K562 (cell line): ENCODE data around the gene LAPTM4A. TPM values are rescaled to one million over a fixed set of nuclear protein-coding genes. Genes with fewer than 3 reads are reported as not detected.

Source experiments
- ATAC-seq: fragments of 200-7000 bp; cut with Tn5 transposase; 3 replicates; pipeline ENCODE4 v1.9.1; 2020; ENCODE audit warnings: moderate library complexity
- BruUV-seq: library from RNA; stranded (reverse); fragments of 400-500 nt; replicated peaks from 2 replicates; lab custom pipeline; 2021; lab: Mats Ljungman, UMichigan
- CTCF ChIA-PET: fragments of 300-600 bp; formaldehyde crosslinking; extraction: SDS; loops from one replicate; lab custom pipeline; 2021; ENCODE audit warnings: low intra/inter-chr PET ratio; lab: Yijun Ruan, JAX
- POLR2A ChIA-PET: fragments of 300-600, 350-650 bp; sonication (Branson Sonifier 250); formaldehyde crosslinking; extraction: SDS; loops from one replicate; lab custom pipeline; 2021; ENCODE audit warnings: antibody characterized with exemption, inconsistent platforms; lab: Yijun Ruan, JAX
- DNase-seq, 4 experiments: peaks; one replicate each; pipeline versions ENCODE4 v3.0.0 to v3.0.0-alpha.2; 2011 to 2018; ENCODE audit warnings: low spot score in 3 of 4, mixed read lengths in 3 of 4; ENCODE audit errors: extremely low read depth in 1 of 4
- FAIRE-seq: peaks from 2 replicates; lab custom pipeline; 2011; peaks lifted over from hg19 to GRCh38; lab: Jason Lieb, UNC
- H2AFZ ChIP-seq: 2 replicates; pipeline ENCODE4 v1.6.0; 2011; ENCODE audit warnings: low read depth, low read length, control low read depth, inconsistent platforms
- H3K27ac ChIP-seq: fragments of 200-600 bp; 3 replicates; pipeline ENCODE4 v1.8.0; 2011; ENCODE audit warnings: low read depth, mild to moderate bottlenecking, control low read depth, inconsistent platforms, low read length, moderate library complexity, mixed read lengths; ENCODE audit errors: extremely low read depth
- H3K27me3 ChIP-seq, 2 experiments: fragments of 300-600 bp in 1 of 2; 2 replicates in 1 of 2; 3 replicates in 1 of 2; pipeline versions ENCODE4 v1.6.0 to v1.8.0; 2011; ENCODE audit warnings: inconsistent platforms in 2 of 2, low read length in 2 of 2, mild to moderate bottlenecking in 1 of 2, mixed read lengths in 1 of 2, moderate library complexity in 1 of 2; ENCODE audit not compliant: control insufficient read depth in 2 of 2, insufficient read depth in 2 of 2
- H3K36me3 ChIP-seq: fragments of 300-600 bp; 3 replicates; pipeline ENCODE4 v1.8.0; 2011; ENCODE audit warnings: mild to moderate bottlenecking, low read length, inconsistent platforms; ENCODE audit not compliant: control insufficient read depth, insufficient read depth
- H3K4me1 ChIP-seq, 2 experiments: fragments of 200-600 bp in 1 of 2; replicated peaks in 1 of 2; 2 replicates in 1 of 2; 3 replicates in 1 of 2; pipeline versions ENCODE4 v1.5.1 to v1.8.0; 2011; ENCODE audit warnings: inconsistent platforms in 2 of 2, low read length in 2 of 2, mild to moderate bottlenecking in 1 of 2, mixed read lengths in 1 of 2, moderate library complexity in 1 of 2; ENCODE audit not compliant: control insufficient read depth in 2 of 2, insufficient read depth in 2 of 2
- H3K4me2 ChIP-seq: 2 replicates; pipeline ENCODE4 v1.6.1; 2011; ENCODE audit warnings: low read length, control low read depth, inconsistent platforms, mixed read lengths; ENCODE audit not compliant: insufficient read depth
- H3K4me3 ChIP-seq: fragments of 200-600 bp; sonication (generic), shearing (Covaris generic); 2 replicates; pipeline ENCODE4 v1.5.1; 2016; ENCODE audit warnings: control low read depth, inconsistent platforms
- H3K79me2 ChIP-seq: fragments of 200-600 bp; 3 replicates; pipeline ENCODE4 v1.8.0; 2011; ENCODE audit warnings: low read length, inconsistent platforms; ENCODE audit not compliant: control insufficient read depth, insufficient read depth
- H3K9ac ChIP-seq, 2 experiments: 2 replicates each; pipeline versions ENCODE4 v1.6.0 to v1.6.1; 2011; ENCODE audit warnings: low read depth in 2 of 2, low read length in 2 of 2, control low read depth in 1 of 2, inconsistent platforms in 1 of 2, mild to moderate bottlenecking in 1 of 2, mixed read lengths in 1 of 2; ENCODE audit not compliant: insufficient read depth in 1 of 2
- H3K9me1 ChIP-seq: one replicate; pipeline ENCODE4 v1.6.0; 2011; ENCODE audit warnings: inconsistent platforms, mild to moderate bottlenecking, low read length, moderate library complexity; ENCODE audit not compliant: control insufficient read depth, insufficient read depth
- H3K9me3 ChIP-seq: replicated peaks from 2 replicates; pipeline ENCODE4 v1.5.1; 2011; ENCODE audit warnings: low read depth, low read length, inconsistent platforms; ENCODE audit not compliant: control insufficient read depth, insufficient read depth
- H4K20me1 ChIP-seq: replicated peaks from 2 replicates; pipeline ENCODE4 v1.6.1; 2011; ENCODE audit warnings: low read length, inconsistent platforms, mixed read lengths; ENCODE audit not compliant: control insufficient read depth, insufficient read depth
- CEBPB ChIP-seq: fragments of 450-650 bp; IDR thresholded peaks from 2 replicates; pipeline ENCODE4 v1.6.1; 2016; ENCODE audit warnings: missing genetic modification characterization, missing compliant biosample characterization
- CEBPG ChIP-seq, 3 experiments: fragments of 200-800 bp in 1 of 3; sonication (Bioruptor generic) in 1 of 3; sonication (generic) in 1 of 3; formaldehyde crosslinking in 1 of 3; IDR thresholded peaks in 2 of 3; conservative IDR thresholded peaks in 1 of 3; 2 replicates each; pipeline versions ENCODE4 v1.6.1 to v1.8.0; 2016 to 2022; ENCODE audit warnings: missing compliant biosample characterization in 2 of 3, missing genetic modification characterization in 2 of 3, mild to moderate bottlenecking in 1 of 3, missing genetic modification reagents in 1 of 3
- RBFOX2 ChIP-seq: fragments of 200-400 bp; formaldehyde crosslinking; IDR thresholded peaks from 2 replicates; pipeline ENCODE4 v1.6.1; 2017; ENCODE audit warnings: low read depth, mild to moderate bottlenecking, low read length, moderate library complexity
- TRIM28 ChIP-seq: fragments of 450-650 bp; IDR thresholded peaks from 2 replicates; pipeline ENCODE4 v1.6.1; 2017
- ZFP36 ChIP-seq: fragments of 150-350 bp; IDR thresholded peaks from 2 replicates; pipeline ENCODE4 v1.6.1; 2018; ENCODE audit warnings: low read length, low read depth; ENCODE audit not compliant: partially characterized antibody
- ZNF79 ChIP-seq: fragments of 250-450 bp; sonication (Bioruptor Pico); IDR thresholded peaks from 2 replicates; pipeline ENCODE4 v1.4.0; 2020; ENCODE audit warnings: low read depth, mild to moderate bottlenecking, moderate library complexity
- WGBS: fragments of 100-300 bp; shearing (Covaris generic); methylation state at CpG from one replicate; pipeline ENCODE4 v1.1.6; 2016; ENCODE audit warnings: low coverage, mixed read lengths; ENCODE audit not compliant: insufficient coverage; ENCODE audit errors: missing lambda C conversion rate; 5-methylcytosine and 5-hydroxymethylcytosine counted together
- in situ Hi-C: fragments of 300-500 bp; cut with MboI; formaldehyde crosslinking; loops from 4 replicates; pipeline ENCODE4 v1.15.0; 2018; ENCODE audit warnings: inconsistent platforms, mixed read lengths
- intact Hi-C: fragments of 100-400 bp; cut with micrococcal nuclease; formaldehyde crosslinking; loops from 2 replicates; pipeline ENCODE4 v1.14.2; 2022
- polyA plus RNA-seq, 8 experiments: library from polyadenylated mRNA; depleted of rRNA in 4 of 8; stranded (reverse) in 5 of 8; unstranded in 3 of 8; fragments of >200 nt; fragmentation: Nextera tagmentation in 2 of 8; fragmentation: Illumina TruSeq in 1 of 8; extraction: Ambion mirVana in 2 of 8; extraction: Trizol in 1 of 8; gene quantifications; 2 replicates each; pipeline versions ENCODE4 v1.2.1 to v1.2.3, GENCODE V29; 2011 to 2014; ENCODE audit warnings: inconsistent platforms in 1 of 8, missing spikeins in 1 of 8
- total RNA-seq, 7 experiments: library from RNA; depleted of rRNA in 6 of 7; stranded (reverse); fragments of >200 nt in 6 of 7; fragmentation: Illumina TruSeq in 2 of 7; extraction: Trizol in 2 of 7; gene quantifications; 2 replicates each; pipeline versions ENCODE4 v1.2.1 to v1.2.3, GENCODE V29; 2011 to 2021; ENCODE audit warnings: low replicate concordance in 1 of 7
- TF ChIP-seq, protein P1 (sequence below): fragments of 450-650 bp; IDR thresholded peaks from 2 replicates; pipeline ENCODE4 v1.6.1; 2018; ENCODE audit warnings: mild to moderate bottlenecking, low read depth; ENCODE audit not compliant: partially characterized antibody
- TF ChIP-seq, protein P2 (sequence below), 2 experiments: fragments of 450-650 bp in 1 of 2; sonication (generic) in 1 of 2; formaldehyde crosslinking in 1 of 2; IDR thresholded peaks in 1 of 2; conservative IDR thresholded peaks in 1 of 2; 2 replicates each; pipeline versions ENCODE4 v1.6.1 to v1.8.1; 2016 to 2023; ENCODE audit warnings: mild to moderate bottlenecking in 2 of 2, moderate library complexity in 2 of 2, inconsistent platforms in 1 of 2, missing genetic modification reagents in 1 of 2

The LAPTM4A gene
- total and polyA plus RNA-seq, 9 of the 15 experiments (the other 6 are each of a cell fraction or from before 2014, with no cell fraction given), result 13.4 to 157 (median 50.1) TPM

DNA sequence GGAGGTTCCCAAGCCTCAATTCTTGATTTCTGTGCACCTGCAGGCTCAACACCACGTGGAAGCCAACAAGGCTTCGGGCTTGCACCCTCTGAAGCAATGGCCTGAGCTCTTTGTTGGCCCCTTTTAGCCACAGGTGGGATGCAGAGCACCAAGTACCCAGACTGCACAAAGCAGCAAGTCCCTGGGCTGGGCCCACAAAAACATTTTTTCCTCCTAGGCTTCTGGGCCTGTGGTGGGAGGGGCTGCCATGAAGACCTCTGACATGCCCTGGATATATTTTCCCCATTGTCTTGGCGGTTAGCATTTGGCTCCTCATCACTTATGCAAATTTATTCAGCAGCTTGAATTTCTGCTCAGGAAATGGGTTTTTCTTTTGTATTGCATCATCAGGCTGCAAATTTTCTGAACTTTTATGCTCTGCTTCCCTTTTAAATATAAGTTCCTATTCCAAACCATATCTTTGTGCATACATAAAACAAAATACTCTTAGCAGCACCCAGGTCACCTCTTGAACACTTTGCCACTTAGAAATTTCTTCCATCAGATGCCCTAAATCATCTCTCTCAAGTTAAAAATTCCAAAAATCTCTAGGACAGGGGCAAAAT lies 29.9 kb downstream of the LAPTM4A start:
- no peak for FAIRE-seq
- no peak overlapping the region for H3K4me2 ChIP-seq
- no peaks in the 10 kb centered on the region for H4K20me1 ChIP-seq
- H3K9me3 ChIP-seq, result no peaks in the 10 kb centered on the region; the same call in 1 of the 2 replicates
- H2AFZ ChIP-seq, result no peak overlapping the region
- no peak overlapping the region for H3K27ac ChIP-seq
- in situ Hi-C loops (no loop called here), intact Hi-C loops (no loop called here)
- DNase-seq, result no peak
- TF ChIP-seq, protein P1, sequence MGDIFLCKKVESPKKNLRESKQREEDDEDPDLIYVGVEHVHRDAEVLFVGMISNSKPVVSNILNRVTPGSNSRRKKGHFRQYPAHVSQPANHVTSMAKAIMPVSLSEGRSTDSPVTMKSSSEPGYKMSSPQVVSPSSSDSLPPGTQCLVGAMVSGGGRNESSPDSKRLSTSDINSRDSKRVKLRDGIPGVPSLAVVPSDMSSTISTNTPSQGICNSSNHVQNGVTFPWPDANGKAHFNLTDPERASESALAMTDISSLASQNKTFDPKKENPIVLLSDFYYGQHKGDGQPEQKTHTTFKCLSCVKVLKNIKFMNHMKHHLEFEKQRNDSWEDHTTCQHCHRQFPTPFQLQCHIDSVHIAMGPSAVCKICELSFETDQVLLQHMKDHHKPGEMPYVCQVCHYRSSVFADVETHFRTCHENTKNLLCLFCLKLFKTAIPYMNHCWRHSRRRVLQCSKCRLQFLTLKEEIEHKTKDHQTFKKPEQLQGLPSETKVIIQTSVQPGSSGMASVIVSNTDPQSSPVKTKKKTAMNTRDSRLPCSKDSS, result peak; percentile 38
- TF ChIP-seq, protein P2, sequence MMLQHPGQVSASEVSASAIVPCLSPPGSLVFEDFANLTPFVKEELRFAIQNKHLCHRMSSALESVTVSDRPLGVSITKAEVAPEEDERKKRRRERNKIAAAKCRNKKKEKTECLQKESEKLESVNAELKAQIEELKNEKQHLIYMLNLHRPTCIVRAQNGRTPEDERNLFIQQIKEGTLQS (IDR thresholded peaks at IDR 0.05), result peak; percentile 66
- TF ChIP-seq, protein P2 (CRISPR knock-in tag; conservative IDR thresholded peaks at IDR 0.05), result no peak
- TF ChIP-seq CEBPB (tag) (peak; percentile 37; the same call in 1 of the 2 replicates), CEBPG (CRISPR knock-in tag; IDR thresholded peaks at IDR 0.05) (no peak), CEBPG (tag; conservative IDR thresholded peaks at IDR 0.05 in 1 of 2, IDR thresholded peaks at IDR 0.05 in 1 of 2) (peak; percentile 38 to 74; a peak in 3 of 4 replicates), ZFP36 (peak; percentile 52), ZNF79 (CRISPR knock-in tag) (no peak), TRIM28 (peak; percentile 42; the same call in 1 of the 2 replicates), RBFOX2 (no peak)
- no peaks in the 10 kb centered on the region for H3K79me2 ChIP-seq
- no peak overlapping the region for H3K4me3 ChIP-seq
- no peak for ATAC-seq
- BruUV-seq, result no TSS peak
- 2% methylated on average over 3 of the region's 3 CpGs for WGBS
- H3K4me1 ChIP-seq, result no peaks in the 10 kb centered on the region; a peak in 1 of 5 replicates
- no peaks in the 10 kb centered on the region for H3K36me3 ChIP-seq
- H3K9me1 ChIP-seq, result no peaks in the 10 kb centered on the region
- no peaks in the 10 kb centered on the region for H3K27me3 ChIP-seq
- ChIA-PET POLR2A (interaction anchor here (0.6 to 1.3 kb wide), 2 partner anchors 13 to 31 kb away, joined by 3 read pairs; no protein-coding TSS in a partner anchor), CTCF (no interaction called here)
- no peak overlapping the region for H3K9ac ChIP-seq
